ENCODE results near the gene PCDHAC2.

DNA sequence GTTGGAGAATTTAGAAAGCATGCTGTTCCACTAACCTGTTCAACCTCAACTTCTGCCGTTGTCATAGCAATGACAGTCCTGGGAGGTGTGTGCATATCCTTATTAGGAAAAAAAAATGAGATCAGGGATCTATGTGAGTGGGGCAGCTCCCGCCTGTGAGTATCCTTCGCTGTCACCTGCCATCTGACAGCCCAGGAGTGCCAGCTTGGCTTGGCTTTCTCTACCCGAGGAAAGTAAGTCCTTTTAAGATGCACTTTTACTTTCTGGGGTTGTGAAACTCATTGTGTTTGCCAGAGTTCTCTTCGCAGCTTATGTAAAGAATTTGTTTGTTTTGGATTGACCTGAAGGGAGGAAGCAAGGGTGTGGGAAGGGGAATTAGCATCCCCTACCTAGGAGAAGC lies 21.8 kb downstream of the PCDHAC2 start:
- TF ChIP-seq, protein P1, sequence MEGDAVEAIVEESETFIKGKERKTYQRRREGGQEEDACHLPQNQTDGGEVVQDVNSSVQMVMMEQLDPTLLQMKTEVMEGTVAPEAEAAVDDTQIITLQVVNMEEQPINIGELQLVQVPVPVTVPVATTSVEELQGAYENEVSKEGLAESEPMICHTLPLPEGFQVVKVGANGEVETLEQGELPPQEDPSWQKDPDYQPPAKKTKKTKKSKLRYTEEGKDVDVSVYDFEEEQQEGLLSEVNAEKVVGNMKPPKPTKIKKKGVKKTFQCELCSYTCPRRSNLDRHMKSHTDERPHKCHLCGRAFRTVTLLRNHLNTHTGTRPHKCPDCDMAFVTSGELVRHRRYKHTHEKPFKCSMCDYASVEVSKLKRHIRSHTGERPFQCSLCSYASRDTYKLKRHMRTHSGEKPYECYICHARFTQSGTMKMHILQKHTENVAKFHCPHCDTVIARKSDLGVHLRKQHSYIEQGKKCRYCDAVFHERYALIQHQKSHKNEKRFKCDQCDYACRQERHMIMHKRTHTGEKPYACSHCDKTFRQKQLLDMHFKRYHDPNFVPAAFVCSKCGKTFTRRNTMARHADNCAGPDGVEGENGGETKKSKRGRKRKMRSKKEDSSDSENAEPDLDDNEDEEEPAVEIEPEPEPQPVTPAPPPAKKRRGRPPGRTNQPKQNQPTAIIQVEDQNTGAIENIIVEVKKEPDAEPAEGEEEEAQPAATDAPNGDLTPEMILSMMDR (IDR thresholded peaks at IDR 0.05) = no peak
- no peak for TF ChIP-seq POLR2AphosphoS5 (IDR thresholded peaks at IDR 0.05)

All from gastroesophageal sphincter (tissue), 3 donors.